Heart left ventricle (tissue), 16 donors: ENCODE measurements around the gene NELL1. TPM values are rescaled to one million over a fixed set of nuclear protein-coding genes. Genes with fewer than 3 reads are reported as not detected.

Source experiments
- ATAC-seq, 4 donors: fragments of 200-7000 bp; cut with Tn5 transposase; one replicate each; pipeline ENCODE4 v1.9.1; 2020 to 2022; ENCODE audit warnings: moderate library complexity in 4 of 4, mild to moderate bottlenecking in 3 of 4, moderate number of reproducible peaks in 1 of 4
- DNase-seq, 5 donors: peaks; one replicate each; pipeline ENCODE4 v3.0.0-alpha.2; 2020
- H3K27ac ChIP-seq, 12 donors: fragments of 200-600 bp; sonication (generic) in 4 of 12; one replicate each; pipeline versions ENCODE4 v1.5.0 to v1.8.0; 2016 to 2022; ENCODE audit warnings: mild to moderate bottlenecking in 2 of 12
- H3K27me3 ChIP-seq, 9 donors: fragments of 200-600 bp; sonication (generic) in 2 of 9; one replicate each; pipeline versions ENCODE4 v1.5.1 to v1.8.0; 2016 to 2022; ENCODE audit warnings: mild to moderate bottlenecking in 3 of 9
- H3K36me3 ChIP-seq, 9 donors: fragments of 200-600 bp; sonication (generic) in 2 of 9; one replicate each; pipeline versions ENCODE4 v1.5.0 to v1.8.0; 2018 to 2022; ENCODE audit warnings: mild to moderate bottlenecking in 2 of 9
- H3K4me1 ChIP-seq, 12 donors: fragments of 200-600 bp; sonication (generic) in 4 of 12; one replicate each; pipeline versions ENCODE4 v1.5.0 to v1.8.0; 2016 to 2022; ENCODE audit warnings: mild to moderate bottlenecking in 3 of 12
- H3K4me3 ChIP-seq, 12 donors: fragments of 200-600 bp; sonication (generic) in 4 of 12; one replicate each; pipeline versions ENCODE4 v1.5.0 to v1.8.0; 2017 to 2022; ENCODE audit warnings: mild to moderate bottlenecking in 9 of 12, moderate library complexity in 4 of 12
- H3K9me3 ChIP-seq, 12 donors: fragments of 200-600 bp; sonication (generic) in 4 of 12; one replicate each; pipeline versions ENCODE4 v1.5.0 to v1.8.0; 2016 to 2022; ENCODE audit warnings: mild to moderate bottlenecking in 1 of 12
- POLR2A ChIP-seq, 2 donors: fragments of 450-650 bp; IDR thresholded peaks; one replicate each; pipeline ENCODE4 v1.6.1; 2017; ENCODE audit warnings: antibody characterized with exemption in 2 of 2, mild to moderate bottlenecking in 2 of 2, moderate library complexity in 2 of 2
- WGBS, 4 donors: extraction: QIAGEN DNeasy Blood & Tissue Kit in 2 of 4; methylation state at CpG; one replicate each; pipeline versions ENCODE4 v1.1.5 to v1.1.7; 2013 to 2018; 5-methylcytosine and 5-hydroxymethylcytosine counted together
- intact Hi-C, 10 donors: fragments of 100-400 bp; cut with DNase I; formaldehyde crosslinking; loops; one replicate each; pipeline versions ENCODE4 v1.11.1 to v1.14.2; 2022
- polyA plus RNA-seq, 2 donors: library from polyadenylated mRNA; stranded (reverse); fragments of 200-250 nt; gene quantifications; one replicate each; pipeline ENCODE4 v1.2.3, GENCODE V29; 2013
- total RNA-seq, 9 donors: library from RNA; depleted of rRNA in 2 of 9; stranded (reverse); fragments of >200 nt in 2 of 9; fragmentation: NEBNext Ultra II Directional in 3 of 9; extraction: Animal tissue kit (Norgen Biotek cat#: 25700) in 3 of 9; gene quantifications; one replicate each; pipeline versions ENCODE4 v1.1.0 to v1.2.4, GENCODE V29; 2016 to 2023
- TF ChIP-seq, protein P1 (sequence below), 12 donors: fragments of 200-600 bp; sonication (generic) in 4 of 12; IDR thresholded peaks; one replicate each; pipeline versions ENCODE4 v1.5.0 to v1.8.0; 2018 to 2022; ENCODE audit warnings: antibody characterized with exemption in 12 of 12, mild to moderate bottlenecking in 5 of 12
- donor health status: ischemic (EF 13 %, LVEDD 7.1; RV severe dilation, severe dysfunction).
- donor health status: healthy with polysubstance abuse.
- donor health status: DM: no; HTN: yes; CAD: no.
- donor health status: DM: no; HTN: no; CAD: no.
- donor health status: ischemic (EF 25% LVEDD 6.9; RV normal size, moderate dysfunction).
- donor health status: ischemic (EF 25% LVEDD 5.7; RV mildly dilated, moderate dysfunction).
- donor health status: healthy.
- donor health status: DM: yes; HTN: yes; CAD: no.
- donor health status: ischemic (EF 35%, LVEDD 5.7; RV mildly dilated, moderate dysfunction).
- donor health status: nonischemic (EF 11% LVEDD 7.7; RV severe dilation, severe dysfunction).
- donor health status: DM: yes; HTN: yes; CAD: no.
- donor health status: PGD.
- donor health status: ischemic (EF 29% LVEDD 5.4; RV normal size, mild dysfunction).
- donor health status: nonischemic (EF 23%, LVEDD 6.1; RV moderate dilation, normal function).

The NELL1 gene
- total and polyA plus RNA-seq, 11 donors, result 1.6 TPM; not detected in 10

GRCh38 chr11:21105196-21105917, 436.0 kb downstream of the NELL1 start:
- intact Hi-C loops, result no loop called here
- Histone ChIP-seq H3K4me1 (no peaks in the 10 kb centered on the region), H3K27me3 (no peaks in the 10 kb centered on the region), H3K9me3 (peaks cover 0 to 16% (median 2%) of the 10 kb centered on the region in 12 donors), H3K27ac (no peak overlapping the region), H3K36me3 (no peaks in the 10 kb centered on the region), H3K4me3 (no peak overlapping the region)
- ATAC-seq, result no peak
- no peak for TF ChIP-seq POLR2A (IDR thresholded peaks at IDR 0.05)
- TF ChIP-seq, protein P1, sequence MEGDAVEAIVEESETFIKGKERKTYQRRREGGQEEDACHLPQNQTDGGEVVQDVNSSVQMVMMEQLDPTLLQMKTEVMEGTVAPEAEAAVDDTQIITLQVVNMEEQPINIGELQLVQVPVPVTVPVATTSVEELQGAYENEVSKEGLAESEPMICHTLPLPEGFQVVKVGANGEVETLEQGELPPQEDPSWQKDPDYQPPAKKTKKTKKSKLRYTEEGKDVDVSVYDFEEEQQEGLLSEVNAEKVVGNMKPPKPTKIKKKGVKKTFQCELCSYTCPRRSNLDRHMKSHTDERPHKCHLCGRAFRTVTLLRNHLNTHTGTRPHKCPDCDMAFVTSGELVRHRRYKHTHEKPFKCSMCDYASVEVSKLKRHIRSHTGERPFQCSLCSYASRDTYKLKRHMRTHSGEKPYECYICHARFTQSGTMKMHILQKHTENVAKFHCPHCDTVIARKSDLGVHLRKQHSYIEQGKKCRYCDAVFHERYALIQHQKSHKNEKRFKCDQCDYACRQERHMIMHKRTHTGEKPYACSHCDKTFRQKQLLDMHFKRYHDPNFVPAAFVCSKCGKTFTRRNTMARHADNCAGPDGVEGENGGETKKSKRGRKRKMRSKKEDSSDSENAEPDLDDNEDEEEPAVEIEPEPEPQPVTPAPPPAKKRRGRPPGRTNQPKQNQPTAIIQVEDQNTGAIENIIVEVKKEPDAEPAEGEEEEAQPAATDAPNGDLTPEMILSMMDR (IDR thresholded peaks at IDR 0.05), result no peak
- DNase-seq, result no peak
- 47 to 69% (median 65%) methylated on average over 5 of the region's 5 CpGs for WGBS, 4 donors

DNA sequence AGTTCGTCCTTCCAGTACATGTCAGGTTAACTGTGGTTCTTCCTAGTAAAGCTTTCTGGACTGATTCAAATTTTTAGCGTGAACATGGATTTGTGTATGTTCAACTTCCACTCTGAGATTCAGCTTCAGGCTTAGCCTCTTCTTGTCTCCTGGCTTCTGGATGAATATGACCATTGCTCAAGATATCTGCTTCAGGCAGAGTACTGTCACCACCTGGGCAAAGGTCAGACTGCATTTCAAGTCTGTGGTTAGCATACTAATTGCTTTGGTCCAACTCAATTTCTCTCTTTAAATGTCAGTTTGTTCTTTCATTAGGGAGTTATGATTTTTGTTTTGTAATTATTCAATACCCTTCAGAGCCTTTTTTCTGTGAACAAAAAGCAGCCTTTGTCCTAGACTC, 440.0 kb downstream of the NELL1 start:
- no peak for ATAC-seq
- Histone ChIP-seq H3K9me3 (peaks cover 0 to 11% (median under 1%) of the 10 kb centered on the region in 12 donors), H3K4me3 (no peak overlapping the region), H3K27ac (no peak overlapping the region), H3K36me3 (no peaks in the 10 kb centered on the region), H3K27me3 (no peaks in the 10 kb centered on the region), H3K4me1 (no peaks in the 10 kb centered on the region)
- intact Hi-C loops, result no loop called here
- no peak for DNase-seq
- 83 to 87% (median 86%) methylated on average over 2 of the region's 2 CpGs for WGBS, 4 donors
- TF ChIP-seq POLR2A (IDR thresholded peaks at IDR 0.05), result no peak
- TF ChIP-seq, protein P1 (IDR thresholded peaks at IDR 0.05), result no peak

- no peak overlapping the region for H3K4me3 ChIP-seq
- no peaks in the 10 kb centered on the region for H3K27me3 ChIP-seq
- 47 to 63% (median 57%) methylated on average over 1 of the region's 1 CpG for WGBS, 4 donors
- peaks cover 0 to under 1% (median 0%) of the 10 kb centered on the region in 12 donors for H3K9me3 ChIP-seq
- DNase-seq (no peak), ATAC-seq (no peak)
- H3K4me1 ChIP-seq, result no peaks in the 10 kb centered on the region
- intact Hi-C loops, result no loop called here
- no peaks in the 10 kb centered on the region for H3K36me3 ChIP-seq
- TF ChIP-seq, protein P1 (IDR thresholded peaks at IDR 0.05), result no peak
- no peak for TF ChIP-seq POLR2A (IDR thresholded peaks at IDR 0.05)
- H3K27ac ChIP-seq, result no peak overlapping the region
These were observed 441.0 kb downstream of the NELL1 start for GRCh38 chr11:21110415-21110814.

DNA sequence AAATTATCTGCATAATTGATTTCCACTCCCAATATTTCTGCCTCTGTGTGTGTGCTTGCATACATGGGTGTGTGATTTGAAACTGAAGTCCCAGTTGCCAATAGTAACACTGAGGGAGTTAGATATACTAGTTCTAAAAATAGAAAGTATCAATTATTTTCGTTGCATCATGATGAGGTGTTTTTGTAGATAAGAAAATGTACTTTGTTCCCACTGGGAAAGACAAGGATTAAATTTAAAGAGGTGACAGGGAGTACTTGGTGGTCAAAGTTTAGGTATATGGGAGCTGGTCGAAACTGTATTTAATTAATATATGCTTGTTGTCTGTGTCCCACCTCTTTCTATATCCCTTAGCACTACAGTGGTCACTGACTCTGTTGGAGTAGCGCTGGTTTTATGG, 444.5 kb downstream of the NELL1 start:
- Histone ChIP-seq H3K4me3 (no peak overlapping the region), H3K27me3 (no peaks in the 10 kb centered on the region), H3K9me3 (no peaks in the 10 kb centered on the region), H3K36me3 (no peaks in the 10 kb centered on the region), H3K4me1 (no peaks in the 10 kb centered on the region), H3K27ac (no peak overlapping the region)
- ATAC-seq (no peak), DNase-seq (no peak)
- WGBS, 4 donors, result 54 to 65% (median 61%) methylated on average over 3 of the region's 3 CpGs
- no peak for TF ChIP-seq POLR2A (IDR thresholded peaks at IDR 0.05)
- TF ChIP-seq, protein P1 (IDR thresholded peaks at IDR 0.05), result no peak
- intact Hi-C loops, result no loop called here
